NCI-H510A treated with DMSO at 0.1 percent for 48 hours (cell line): Measurements from ENCODE around the gene PAPPA.

Experiments used
- DNase-seq: peaks from one replicate; lab custom pipeline; 2025; lab: John Stamatoyannopoulos, UW

Gene PAPPA

GRCh38 chr9:116153765-116154333, at the start of gene PAPPA:
Gene PAPPA, plus strand, starts transcription at chr9:116153791. Its CDS starts 382 bp downstream, at chr9:116154173.
- peak; percentile 6 for DNase-seq

- DNase-seq = no peak
These were observed 49.4 kb upstream of the PAPPA start for GRCh38 chr9:116103976-116104820.

- no peak for DNase-seq
These were observed 41.4 kb upstream of the PAPPA start for GRCh38 chr9:116112236-116112635.

- DNase-seq = no peak
These were observed 37.7 kb upstream of the PAPPA start for GRCh38 chr9:116115761-116116353.

GRCh38 chr9:116116393-116116792, 37.2 kb upstream of the PAPPA start:
- DNase-seq = no peak

- no peak for DNase-seq
These were observed 30.4 kb upstream of the PAPPA start for GRCh38 chr9:116123171-116123570.

- no peak for DNase-seq
These were observed 29.0 kb upstream of the PAPPA start for GRCh38 chr9:116124472-116125040.

GRCh38 chr9:116133163-116133562, 20.4 kb upstream of the PAPPA start:
- DNase-seq = no peak

GRCh38 chr9:116134975-116135374, 18.6 kb upstream of the PAPPA start:
- DNase-seq = no peak

- no peak for DNase-seq
These were observed 16.6 kb upstream of the PAPPA start for GRCh38 chr9:116137010-116137409.

GRCh38 chr9:116137581-116137980, 16.0 kb upstream of the PAPPA start:
- no peak for DNase-seq

GRCh38 chr9:116141864-116142561, 11.6 kb upstream of the PAPPA start:
- DNase-seq = no peak

- DNase-seq = no peak
These were observed 10.7 kb upstream of the PAPPA start for GRCh38 chr9:116142706-116143492.

- DNase-seq = no peak
These were observed 9.6 kb upstream of the PAPPA start for GRCh38 chr9:116144038-116144437.

- no peak for DNase-seq
These were observed 9.0 kb upstream of the PAPPA start for GRCh38 chr9:116144555-116144954.

- DNase-seq = no peak
These were observed 8.6 kb upstream of the PAPPA start for GRCh38 chr9:116145036-116145435.

- no peak for DNase-seq
These were observed 5.8 kb upstream of the PAPPA start for GRCh38 chr9:116147821-116148220.

- peak; percentile 5 for DNase-seq
These were observed 3.7 kb upstream of the PAPPA start for GRCh38 chr9:116149844-116150243.

- no peak for DNase-seq
These were observed 2.4 kb upstream of the PAPPA start for GRCh38 chr9:116151199-116151598.

GRCh38 chr9:116151966-116152381, 1.6 kb upstream of the PAPPA start:
- DNase-seq = no peak

- peak; percentile 5 for DNase-seq
These were observed 1.2 kb upstream of the PAPPA start for GRCh38 chr9:116152390-116152789.
